HG02571 (cell line): Measurements from ENCODE around the gene TMEM158.

Source experiments
- ATAC-seq: cut with Tn5 transposase; IDR thresholded peaks from one replicate; pipeline ENCODE4 v1.9.1; 2021; ENCODE audit warnings: mild to moderate bottlenecking, moderate library complexity; ENCODE audit not compliant: unreplicated experiment

The TMEM158 gene

GRCh38 chr3:45226206-45226915 lies at the start of gene TMEM158:
TMEM158 (minus strand) TSS chr3:45226287; CDS start chr3:45226027, 260 bp downstream.
- ATAC-seq, result peak; percentile 76

- no peak for ATAC-seq
Measured at GRCh38 chr3:45275006-45275704, 49.1 kb upstream of the TMEM158 start.

GRCh38 chr3:45273681-45274515 lies 47.8 kb upstream of the TMEM158 start:
- ATAC-seq, result no peak

- ATAC-seq, result no peak
Measured at GRCh38 chr3:45272828-45273470, 46.9 kb upstream of the TMEM158 start.

- ATAC-seq, result no peak
Measured at GRCh38 chr3:45272032-45272810, 46.1 kb upstream of the TMEM158 start.

- ATAC-seq, result no peak
Measured at GRCh38 chr3:45269952-45270351, 43.9 kb upstream of the TMEM158 start.

- no peak for ATAC-seq
Measured at GRCh38 chr3:45267097-45267496, 41.0 kb upstream of the TMEM158 start.

GRCh38 chr3:45261333-45262110 lies 35.4 kb upstream of the TMEM158 start:
- no peak for ATAC-seq

- no peak for ATAC-seq
Measured at GRCh38 chr3:45259133-45259532, 33.0 kb upstream of the TMEM158 start.

GRCh38 chr3:45258317-45258716 lies 32.2 kb upstream of the TMEM158 start:
- no peak for ATAC-seq

- ATAC-seq, result no peak
Measured at GRCh38 chr3:45253316-45253715, 27.2 kb upstream of the TMEM158 start.

GRCh38 chr3:45252826-45253225 lies 26.7 kb upstream of the TMEM158 start:
- ATAC-seq, result no peak

- no peak for ATAC-seq
Measured at GRCh38 chr3:45249391-45249790, 23.3 kb upstream of the TMEM158 start.

- no peak for ATAC-seq
Measured at GRCh38 chr3:45246241-45246640, 20.2 kb upstream of the TMEM158 start.

- ATAC-seq, result no peak
Measured at GRCh38 chr3:45244356-45244755, 18.3 kb upstream of the TMEM158 start.

- ATAC-seq, result no peak
Measured at GRCh38 chr3:45241206-45241605, 15.1 kb upstream of the TMEM158 start.

GRCh38 chr3:45240292-45240691 lies 14.2 kb upstream of the TMEM158 start:
- ATAC-seq, result no peak

GRCh38 chr3:45239254-45239653 lies 13.2 kb upstream of the TMEM158 start:
- ATAC-seq, result no peak

GRCh38 chr3:45236964-45237363 lies 10.9 kb upstream of the TMEM158 start:
- no peak for ATAC-seq

- no peak for ATAC-seq
Measured at GRCh38 chr3:45235409-45235808, 9.3 kb upstream of the TMEM158 start.
